NCI-H1436 treated with DMSO at 0.1 percent for 48 hours (cell line): ENCODE measurements around the gene SHD.
"Not testable (repeated sequence)": the region's sequence is repeated elsewhere in the genome, so short reads cannot be mapped to it uniquely, and the experiment has no call there.

Experiments
- DNase-seq: peaks from one replicate; lab custom pipeline; 2025; lab: John Stamatoyannopoulos, UW

The SHD gene

DNA sequence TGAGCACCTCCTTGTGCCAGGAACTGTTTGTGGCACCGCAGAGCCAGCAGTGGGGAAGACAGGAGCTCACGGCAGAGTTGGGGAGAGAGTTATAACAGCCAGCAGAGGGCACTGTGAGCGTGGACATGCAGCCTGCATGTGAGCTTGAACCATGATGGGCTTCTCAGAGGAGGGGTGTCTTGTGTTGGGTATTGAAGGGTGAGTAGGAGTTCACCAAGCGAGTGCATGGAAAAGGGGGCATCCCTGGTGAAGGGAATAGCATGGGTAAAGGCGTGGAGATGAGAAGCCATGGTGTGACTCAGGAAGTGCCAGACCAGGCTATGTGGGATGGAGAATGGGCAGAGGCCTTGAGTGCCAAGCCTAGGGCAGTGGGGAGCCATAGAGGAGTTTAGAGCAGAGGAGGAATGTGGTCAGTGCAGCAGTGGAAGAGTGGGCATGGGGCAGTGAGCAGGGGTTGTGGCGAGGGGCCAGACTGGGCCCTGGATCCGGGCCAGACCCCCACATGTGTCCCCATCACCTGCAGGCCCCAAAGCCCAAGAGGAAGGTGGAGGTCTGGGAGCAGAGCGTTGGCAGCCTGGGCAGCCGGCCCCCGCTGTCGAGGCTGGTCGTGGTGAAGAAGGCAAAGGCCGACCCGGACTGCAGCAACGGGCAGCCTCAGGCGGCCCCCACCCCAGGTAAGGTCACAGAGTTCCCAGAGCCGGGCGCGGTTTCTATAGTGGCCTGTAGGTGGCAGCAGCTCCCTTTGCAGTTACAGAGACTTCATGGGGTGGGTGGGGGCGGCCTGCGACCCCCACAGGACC, 11.8 kb upstream of the SHD start:
- DNase-seq: no peak

DNA sequence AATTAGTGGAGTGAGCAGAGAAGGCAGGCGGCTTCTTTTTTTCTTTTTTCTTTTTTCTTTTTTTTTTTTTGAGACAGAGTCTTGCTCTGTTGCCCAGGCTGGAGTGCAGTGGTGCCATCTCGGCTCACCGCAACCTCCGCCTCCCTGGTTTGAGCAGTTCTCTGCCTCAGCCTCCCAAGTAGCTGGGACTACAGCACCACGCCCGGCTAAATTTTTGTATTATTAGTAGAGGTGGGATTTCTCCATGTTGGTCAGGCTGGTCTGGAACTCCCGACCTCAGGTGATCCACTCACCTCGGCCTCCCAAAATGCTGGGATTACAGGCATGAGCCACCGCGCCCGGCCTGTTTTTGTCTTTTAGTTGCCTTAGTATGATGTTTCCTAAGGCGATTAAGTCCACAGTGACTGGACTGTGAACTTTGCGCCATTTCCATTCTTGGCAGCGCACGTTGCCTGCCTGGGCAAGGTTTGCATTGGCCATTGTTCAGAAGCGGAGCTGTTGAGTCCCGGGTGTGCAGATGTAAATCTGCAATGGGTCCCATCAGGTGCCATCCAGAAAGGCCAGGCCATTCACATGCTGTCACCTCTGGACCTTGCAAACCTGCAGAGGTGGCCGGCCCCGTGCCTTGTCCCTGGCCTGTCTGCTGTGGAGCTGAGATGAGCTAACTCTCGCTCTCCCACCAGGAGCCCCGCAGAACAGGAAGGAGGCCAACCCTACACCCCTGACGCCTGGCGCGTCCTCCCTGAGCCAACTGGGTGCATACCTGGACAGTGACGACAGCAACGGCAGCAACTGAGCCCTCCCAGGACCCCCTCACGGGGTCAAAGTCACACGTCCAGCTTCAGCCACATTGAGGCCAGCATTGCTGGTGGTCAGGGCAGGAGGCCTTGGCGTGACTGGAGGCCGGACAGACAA, 10.9 kb upstream of the SHD start:
- DNase-seq: no peak

DNA sequence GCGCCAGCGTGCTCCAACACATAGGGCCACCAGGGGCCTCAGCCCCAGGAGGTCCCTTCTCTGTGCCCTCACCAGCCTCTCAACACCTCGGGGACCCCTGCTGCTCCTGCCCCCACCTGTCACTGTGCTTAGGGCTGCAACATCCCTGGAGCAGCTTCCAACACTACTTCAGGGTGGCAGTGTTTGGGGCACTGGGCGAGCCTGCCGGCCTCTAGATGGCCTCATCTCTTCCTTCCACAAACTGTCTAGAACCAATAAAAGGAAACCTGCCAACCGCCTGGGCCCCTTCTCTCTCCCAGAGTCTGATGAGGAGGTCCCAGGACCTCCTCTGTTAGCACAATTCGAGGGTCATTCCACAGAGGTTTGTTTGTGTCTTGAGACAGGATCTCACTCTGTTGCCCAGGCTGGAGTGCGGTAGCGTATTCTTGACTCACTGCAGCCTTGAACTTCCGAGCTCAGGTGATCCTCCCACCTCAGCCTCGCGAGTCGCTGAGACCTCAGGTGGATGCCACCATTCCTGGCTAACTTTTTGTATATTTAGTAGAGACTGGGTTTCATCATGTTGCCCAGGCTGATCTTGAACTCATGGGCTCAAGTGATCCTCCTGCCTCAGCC, 10.1 kb upstream of the SHD start:
- no peak for DNase-seq

GRCh38 chr19:4272894-4273293, 6.2 kb upstream of the SHD start:
- DNase-seq: no peak

DNA sequence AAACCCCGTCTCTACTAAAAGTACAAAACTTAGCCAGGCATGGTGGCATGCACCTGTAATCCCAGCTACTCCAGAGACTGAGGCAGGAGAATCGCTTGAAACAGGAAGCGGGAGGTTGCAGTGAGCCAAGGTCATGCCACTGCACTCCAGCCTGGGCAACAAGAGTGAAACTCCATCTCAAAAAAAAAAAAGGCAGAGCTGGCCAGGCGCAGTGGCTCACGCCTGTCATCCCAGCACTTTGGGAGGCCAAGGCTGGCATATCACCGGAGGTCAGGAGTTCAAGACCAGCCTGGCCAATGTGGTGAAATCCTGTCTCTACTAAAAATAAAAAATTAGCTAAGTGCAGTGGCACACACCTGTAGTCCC, 4.8 kb upstream of the SHD start:
- DNase-seq: not testable (repeated sequence)

DNA sequence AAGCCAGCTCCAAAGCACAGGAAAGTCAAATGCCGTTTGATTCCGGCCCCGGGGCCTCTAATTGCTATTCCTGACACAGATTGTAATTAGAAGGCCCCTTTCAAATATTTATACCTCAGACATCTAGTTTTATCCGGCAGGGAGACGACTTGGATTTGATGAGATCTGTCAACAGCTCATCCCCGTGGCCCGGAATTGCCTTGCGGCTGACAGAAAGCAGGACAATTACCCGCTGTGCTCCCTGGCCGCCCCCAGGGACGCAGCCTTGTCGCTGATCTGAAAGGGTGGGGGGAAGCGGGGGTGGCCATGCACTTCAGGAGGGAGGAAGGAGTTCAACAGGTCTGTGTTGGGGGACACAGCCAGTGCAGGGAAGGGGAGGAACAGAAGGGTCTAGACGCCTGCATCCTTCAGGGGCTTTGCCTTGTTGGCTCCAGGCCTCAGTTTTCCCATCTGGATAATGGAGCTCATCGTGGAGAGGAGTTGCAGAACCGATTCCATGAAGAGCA, 1.8 kb upstream of the SHD start:
- no peak for DNase-seq

DNA sequence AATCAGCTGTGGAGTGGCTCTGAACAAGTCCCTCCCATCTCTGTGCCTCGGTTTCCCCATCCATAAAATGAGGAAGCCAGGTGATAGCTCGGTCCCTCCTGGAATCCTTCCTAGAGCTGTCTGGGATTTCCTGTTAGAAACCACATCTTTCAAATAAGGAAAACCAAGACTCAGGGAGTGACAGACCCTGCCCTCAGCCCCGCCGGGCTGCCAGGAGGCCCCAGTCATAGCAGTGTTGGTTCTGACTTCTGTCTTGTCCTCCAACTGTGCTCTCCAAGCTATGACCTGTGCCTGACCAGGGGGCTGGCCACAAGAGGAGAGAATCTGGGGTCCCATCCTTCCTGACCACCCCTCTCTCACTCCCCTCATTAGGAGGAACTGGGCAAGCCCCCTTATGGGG, 1.1 kb upstream of the SHD start:
- no peak for DNase-seq

DNA sequence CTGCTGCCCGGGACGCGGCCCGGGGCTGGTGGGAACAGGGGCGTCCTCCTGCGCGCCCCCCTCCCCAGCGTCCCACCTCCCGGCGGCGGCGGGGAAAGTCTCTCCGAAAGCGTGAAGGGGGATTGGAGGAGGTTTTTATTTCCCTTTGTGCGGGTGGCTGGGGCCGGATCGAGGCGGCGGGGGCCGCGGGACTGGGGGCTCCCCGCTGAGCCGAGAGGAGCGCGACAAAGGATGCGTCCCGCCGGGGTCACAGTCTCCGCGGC, 132 bp downstream of the SHD start:
- no peak for DNase-seq

DNA sequence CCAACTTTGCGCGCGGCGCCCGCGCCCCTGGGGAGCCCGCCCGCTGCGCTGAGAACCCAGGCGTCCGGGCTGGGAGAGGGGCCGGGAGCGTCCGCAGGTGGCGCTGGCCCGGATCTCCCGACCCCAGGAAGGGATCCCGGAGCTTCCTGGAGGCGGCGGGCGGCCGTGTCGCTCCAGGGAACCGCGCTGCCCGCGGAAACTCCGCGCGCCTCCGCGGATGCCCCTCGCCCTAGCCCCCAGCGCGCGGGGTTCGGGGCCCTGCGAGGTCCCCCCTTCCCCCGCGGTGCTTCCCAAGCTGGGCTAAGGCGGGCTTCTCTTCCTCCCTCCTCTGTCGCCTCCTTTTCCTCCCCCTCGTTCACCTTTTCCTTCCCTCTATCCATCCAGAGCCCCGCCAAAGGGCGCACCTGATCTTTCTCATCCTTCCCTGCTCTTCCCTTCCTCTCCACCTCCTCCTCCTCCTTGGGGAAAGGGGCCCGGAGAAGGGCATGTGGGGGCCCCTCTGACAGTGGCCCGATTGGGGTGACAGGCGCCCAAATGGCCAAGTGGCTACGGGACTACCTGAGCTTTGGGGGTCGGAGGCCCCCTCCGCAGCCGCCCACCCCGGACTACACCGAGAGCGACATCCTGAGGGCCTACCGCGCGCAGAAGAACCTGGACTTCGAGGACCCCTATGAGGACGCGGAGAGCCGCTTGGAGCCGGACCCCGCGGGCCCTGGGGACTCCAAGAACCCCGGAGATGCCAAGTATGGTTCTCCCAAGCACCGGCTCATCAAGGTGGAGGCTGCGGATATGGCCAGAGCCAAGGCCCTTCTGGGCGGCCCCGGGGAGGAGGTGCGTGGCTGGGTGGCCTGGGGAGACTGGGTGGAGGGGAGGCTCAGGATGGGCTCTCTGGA, 710 bp downstream of the SHD start:
- no peak for DNase-seq

DNA sequence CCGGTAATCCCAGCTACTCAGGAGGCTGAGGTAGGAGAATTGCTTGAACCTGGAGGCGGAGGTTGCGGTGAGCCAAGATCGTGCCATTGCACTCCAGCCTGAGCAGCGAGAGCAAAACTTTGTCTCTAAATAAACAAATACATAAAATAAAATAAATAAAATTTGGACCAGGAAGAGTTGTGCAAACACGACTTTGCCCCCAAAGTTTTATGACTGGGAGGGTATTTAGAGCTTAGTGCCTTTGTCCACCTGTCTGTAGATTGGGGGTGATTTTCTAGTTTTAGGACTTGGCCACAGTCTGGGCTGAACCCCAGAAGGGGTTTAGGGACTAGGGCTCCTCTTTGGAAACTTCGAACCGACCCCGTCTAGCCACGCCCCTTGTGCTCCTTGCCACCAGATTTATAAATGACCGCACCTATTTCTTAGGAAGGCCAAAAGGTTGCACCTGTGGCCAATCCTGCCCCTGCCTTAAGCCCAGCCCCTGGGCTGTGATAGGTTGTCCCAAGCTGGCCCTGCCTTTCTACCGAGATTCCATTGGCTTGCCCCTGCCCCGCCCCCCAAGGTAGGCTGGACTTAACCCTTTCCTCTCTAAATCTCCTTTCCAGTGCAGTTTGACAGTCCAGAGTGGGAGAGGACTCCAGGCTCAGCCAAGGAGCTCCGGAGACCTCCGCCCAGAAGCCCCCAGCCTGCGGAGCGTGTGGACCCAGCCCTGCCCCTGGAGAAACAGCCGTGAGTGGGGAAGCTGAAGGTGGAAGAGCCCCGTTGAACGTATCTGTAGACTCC, 5.3 kb downstream of the SHD start:
- no peak for DNase-seq

- DNase-seq: no peak
Observed at GRCh38 chr19:4284974-4285373, 5.9 kb downstream of the SHD start.

DNA sequence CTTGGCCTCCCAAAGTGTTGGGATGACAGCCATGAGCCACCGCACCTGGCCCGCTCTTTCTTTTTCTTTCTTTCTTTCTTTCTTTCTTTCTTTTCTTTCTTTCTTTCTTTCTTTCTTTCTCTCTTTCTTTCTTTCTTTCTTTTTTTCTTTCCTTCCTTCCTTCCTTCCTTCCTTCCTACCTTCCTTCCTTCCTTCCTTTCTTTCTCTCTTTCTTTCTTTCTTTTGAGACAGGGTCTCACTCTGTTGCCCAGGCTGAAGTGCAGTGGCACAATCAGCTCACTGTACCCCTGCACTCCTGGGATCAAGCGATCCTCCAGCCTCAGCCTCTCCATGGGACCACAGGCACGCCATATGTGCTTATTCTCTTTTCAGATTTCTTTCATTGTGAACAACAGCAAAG, 7.1 kb downstream of the SHD start:
- DNase-seq: not testable (repeated sequence)

- no peak for DNase-seq
Observed at GRCh38 chr19:4288091-4288777, 9.2 kb downstream of the SHD start.

DNA sequence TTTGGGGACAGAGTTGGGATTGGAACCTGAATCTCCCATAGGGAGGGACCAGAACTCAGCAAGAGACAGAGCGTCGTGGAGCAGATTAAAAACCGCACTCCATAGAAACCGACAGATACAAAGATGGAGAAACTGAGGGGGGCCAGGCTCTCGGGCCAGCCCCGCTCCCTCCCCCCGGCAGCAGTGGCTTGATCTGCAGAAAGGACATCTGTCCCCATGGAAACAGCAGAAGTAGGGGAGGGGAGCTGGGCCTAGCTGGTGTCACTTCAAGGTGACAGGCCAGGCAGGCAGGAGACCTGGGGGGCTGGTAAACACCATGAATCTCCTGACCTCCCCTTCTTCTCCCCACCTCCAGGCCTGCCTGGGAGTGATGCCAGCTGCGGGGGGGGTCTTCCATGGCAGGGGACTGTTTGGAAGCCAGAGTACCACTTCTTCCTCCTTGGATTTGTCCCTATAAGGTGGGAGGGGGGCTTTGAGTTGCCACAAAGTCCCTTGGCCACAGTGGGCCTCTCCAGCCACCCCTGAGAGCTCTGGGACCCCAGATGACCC, 12.2 kb downstream of the SHD start:
- no peak for DNase-seq

DNA sequence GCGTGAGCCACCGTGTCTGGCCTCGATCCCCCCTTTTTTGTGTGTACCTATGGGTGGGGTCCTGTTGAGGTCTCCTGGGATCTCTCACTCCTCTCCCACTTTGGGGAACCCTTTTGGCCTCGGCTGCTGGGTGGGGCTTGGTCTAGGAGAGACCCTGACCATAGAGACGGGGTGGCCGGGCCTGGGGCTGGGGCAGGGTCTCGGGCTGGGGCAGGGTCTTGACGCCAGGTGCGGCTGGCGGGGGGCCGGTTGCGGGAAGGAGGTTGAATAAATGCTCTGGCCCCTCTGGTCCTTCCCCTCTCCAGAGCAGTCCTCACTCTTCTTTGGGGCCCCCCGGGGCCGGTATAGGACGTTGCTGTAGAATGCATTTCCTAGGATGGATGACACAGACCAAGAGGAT, 13.4 kb downstream of the SHD start:
- DNase-seq: no peak

DNA sequence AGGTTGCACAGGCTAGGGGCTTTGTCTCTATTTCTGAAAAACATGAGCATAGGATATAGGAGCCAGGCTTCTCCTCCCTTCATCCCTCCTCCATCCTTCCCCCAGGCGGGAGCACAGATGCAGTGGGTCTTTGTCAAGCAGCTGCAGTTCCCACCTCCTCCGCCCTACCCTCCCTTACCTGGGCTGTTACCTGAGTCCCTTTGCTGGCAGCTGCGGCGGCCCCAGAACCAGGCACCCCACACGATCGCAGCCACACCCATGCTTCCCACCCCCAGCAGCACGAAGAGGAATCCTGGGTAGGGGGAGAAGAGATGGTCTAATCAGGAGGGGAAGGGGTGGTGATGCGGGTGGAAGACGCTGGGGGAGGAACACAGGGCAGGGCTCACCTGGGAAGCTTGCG, 15.3 kb downstream of the SHD start:
- no peak for DNase-seq

GRCh38 chr19:4295972-4296771, 17.1 kb downstream of the SHD start:
- peak; percentile 89 for DNase-seq

- no peak for DNase-seq
Observed at GRCh38 chr19:4297901-4298809, 19.1 kb downstream of the SHD start.
